Right atrium auricular region (tissue), 2 donors: Measurements from ENCODE around the gene RPRD2. TPM values are rescaled to one million over a fixed set of nuclear protein-coding genes. Genes with fewer than 3 reads are reported as not detected.
"Not testable (repeated sequence)": the region's sequence is repeated elsewhere in the genome, so short reads cannot be mapped to it uniquely, and the experiment has no call there.

ENCODE experiments used
- DNase-seq: peaks from one replicate; pipeline ENCODE4 v3.0.0-alpha.2; 2019; ENCODE audit warnings: low spot score
- H3K27ac ChIP-seq, 2 donors: fragments of 200-600 bp; sonication (generic); 1 replicate in 1 of 2; 2 replicates in 1 of 2; pipeline ENCODE4 v1.5.1; 2016 to 2019
- H3K27me3 ChIP-seq, 2 donors: fragments of 200-600 bp; sonication (generic); one replicate each; pipeline versions ENCODE4 v1.5.1 to v1.6.0; 2017 to 2019
- H3K36me3 ChIP-seq: fragments of 200-600 bp; sonication (generic); one replicate; pipeline ENCODE4 v1.5.1; 2016
- H3K4me1 ChIP-seq, 2 donors: fragments of 200-600 bp; sonication (generic); one replicate each; pipeline versions ENCODE4 v1.5.1 to v1.6.0; 2017 to 2019
- H3K4me3 ChIP-seq, 2 donors: fragments of 200-600 bp; sonication (generic); 1 replicate in 1 of 2; 2 replicates in 1 of 2; pipeline ENCODE4 v1.5.1; 2017 to 2019; ENCODE audit warnings: mild to moderate bottlenecking in 1 of 2, moderate library complexity in 1 of 2
- H3K9me3 ChIP-seq, 2 donors: fragments of 200-600 bp; sonication (generic); one replicate each; pipeline ENCODE4 v1.5.1; 2019
- CTCF ChIP-seq, 2 donors: fragments of 200-600 bp; sonication (generic); IDR thresholded peaks; one replicate each; pipeline ENCODE4 v1.5.1; 2019; ENCODE audit warnings: antibody characterized with exemption in 2 of 2
- total RNA-seq, 2 donors: library from RNA; depleted of rRNA; stranded (reverse); fragments of >200 nt; gene quantifications; one replicate each; pipeline ENCODE4 v1.1.0, GENCODE V29; 2016

The RPRD2 gene
- total RNA-seq, 2 donors from 2014 or later = 18.5 to 24.0 TPM

- H3K27me3 ChIP-seq = no peaks in the 10 kb centered on the region
- H3K4me1 ChIP-seq = peaks cover 0 to 5% of the 10 kb centered on the region in 2 donors
- no peak overlapping the region for H3K4me3 ChIP-seq
- no peaks in the 10 kb centered on the region for H3K36me3 ChIP-seq
- no peak for DNase-seq
- no peaks in the 10 kb centered on the region for H3K9me3 ChIP-seq
- no peak for TF ChIP-seq CTCF (IDR thresholded peaks at IDR 0.05)
- no peak overlapping the region for H3K27ac ChIP-seq
These were observed 28.7 kb downstream of the RPRD2 start for GRCh38 chr1:150392627-150393026.

GRCh38 chr1:150395115-150395514 is 31.2 kb downstream of the RPRD2 start:
- H3K4me3 ChIP-seq, H3K9me3 ChIP-seq, H3K27me3 ChIP-seq, H3K27ac ChIP-seq, H3K4me1 ChIP-seq, H3K36me3 ChIP-seq, DNase-seq: not testable (repeated sequence)

- H3K27ac ChIP-seq = no peak overlapping the region
These were observed 33.6 kb downstream of the RPRD2 start for GRCh38 chr1:150397392-150398032.

GRCh38 chr1:150404465-150404864 is 40.5 kb downstream of the RPRD2 start:
- no peaks in the 10 kb centered on the region for H3K9me3 ChIP-seq
- peaks cover 0 to 13% of the 10 kb centered on the region in 2 donors for H3K4me1 ChIP-seq
- no peak for DNase-seq
- TF ChIP-seq CTCF (IDR thresholded peaks at IDR 0.05) = no peak
- no peaks in the 10 kb centered on the region for H3K27me3 ChIP-seq
- no peak overlapping the region for H3K27ac ChIP-seq
- H3K4me3 ChIP-seq = no peak overlapping the region
- H3K36me3 ChIP-seq = no peaks in the 10 kb centered on the region

More at GRCh38 chr1:150397392-150398032, 33.6 kb downstream of the RPRD2 start:
- DNase-seq = no peak
- Histone ChIP-seq H3K27me3 (no peaks in the 10 kb centered on the region), H3K4me1 (no peaks in the 10 kb centered on the region), H3K36me3 (no peaks in the 10 kb centered on the region), H3K9me3 (no peaks in the 10 kb centered on the region), H3K4me3 (no peak overlapping the region)
- TF ChIP-seq CTCF (IDR thresholded peaks at IDR 0.05) = no peak

GRCh38 chr1:150405660-150406059 is 41.7 kb downstream of the RPRD2 start:
- TF ChIP-seq CTCF (IDR thresholded peaks at IDR 0.05) = no peak
- H3K4me1 ChIP-seq = peaks cover 0 to 24% of the 10 kb centered on the region in 2 donors
- no peaks in the 10 kb centered on the region for H3K27me3 ChIP-seq

GRCh38 chr1:150406483-150406882 is 42.5 kb downstream of the RPRD2 start:
- peaks cover 0 to 24% of the 10 kb centered on the region in 2 donors for H3K4me1 ChIP-seq
- H3K36me3 ChIP-seq = no peaks in the 10 kb centered on the region
- no peak overlapping the region for H3K27ac ChIP-seq
- H3K4me3 ChIP-seq = no peak overlapping the region
- no peak for DNase-seq
- no peak for TF ChIP-seq CTCF (IDR thresholded peaks at IDR 0.05)
- H3K27me3 ChIP-seq = no peaks in the 10 kb centered on the region
- no peaks in the 10 kb centered on the region for H3K9me3 ChIP-seq

More at GRCh38 chr1:150405660-150406059, 41.7 kb downstream of the RPRD2 start:
- Histone ChIP-seq H3K27ac (no peak overlapping the region), H3K4me3 (no peak overlapping the region), H3K9me3 (no peaks in the 10 kb centered on the region), H3K36me3 (no peaks in the 10 kb centered on the region)
- DNase-seq = no peak
